Measurements from ENCODE around the gene UPP2.

Gene UPP2

DNA sequence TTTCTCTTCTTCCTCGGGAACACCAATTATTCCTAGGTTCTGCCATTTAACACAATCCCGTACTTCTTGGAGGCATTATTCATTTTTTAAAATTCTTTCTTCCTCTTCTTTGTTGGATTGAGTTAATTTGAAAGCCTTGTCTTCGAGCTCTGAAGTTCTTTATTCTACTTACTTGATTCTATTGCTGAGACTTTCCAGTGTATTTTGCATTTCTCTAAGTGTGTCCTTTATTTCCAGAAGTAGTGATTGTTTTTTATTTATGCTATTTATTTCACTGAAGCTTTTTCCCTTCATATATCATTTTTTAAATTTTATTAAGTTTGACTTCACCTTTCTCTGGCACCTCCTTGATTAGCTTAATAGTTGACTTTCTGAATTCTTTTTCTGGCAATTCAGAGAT, 13.6 kb upstream of the UPP2 start:
- Histone ChIP-seq H3K36me3 (ENCODE audit: control insufficient read depth in 1 of 2, insufficient read depth in 2 of 2, low read length in 2 of 2) (no peaks in the 10 kb centered on the region), H3K9ac (ENCODE audit: low read depth in 1 of 2, low read length in 2 of 2) (no peak overlapping the region), H3K27me3 (ENCODE audit: control insufficient read depth in 1 of 2, insufficient read depth in 2 of 2, low read length in 2 of 2) (no peaks in the 10 kb centered on the region), H3K9me3 (ENCODE audit: control insufficient read depth in 1 of 2, low read length in 2 of 2) (peaks cover 0 to 10% of the 10 kb centered on the region in 2 donors), H3K4me3 (ENCODE audit: low read depth in 1 of 2, low read length in 2 of 2) (no peak overlapping the region), H3K27ac (ENCODE audit: low read depth, low read length) (no peak overlapping the region), H3K4me1 (ENCODE audit: control insufficient read depth in 1 of 2, insufficient read depth in 2 of 2, low read length in 2 of 2) (no peaks in the 10 kb centered on the region)

DNA sequence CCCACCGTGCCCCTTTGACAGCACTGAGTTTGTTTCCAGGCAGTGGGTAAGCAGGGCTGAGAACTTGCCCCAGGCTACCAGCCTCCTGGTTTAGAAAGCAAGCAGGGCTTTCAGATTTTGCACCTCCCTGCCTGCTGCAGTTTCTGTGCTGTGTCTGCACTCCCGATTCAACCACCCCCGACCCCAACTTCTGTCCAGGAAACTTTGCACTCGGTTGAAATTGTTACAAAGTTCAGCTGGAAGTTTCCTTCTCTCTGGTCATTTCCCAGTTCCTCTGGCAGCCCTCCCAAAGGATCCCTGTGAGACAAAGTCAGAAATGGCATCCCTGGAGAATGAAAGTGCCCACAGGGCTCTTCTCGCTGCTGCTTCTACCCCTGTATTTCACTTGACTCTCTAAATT, 12.4 kb upstream of the UPP2 start:
- no peak overlapping the region for H3K4me3 ChIP-seq (ENCODE audit: low read depth in 1 of 2, low read length in 2 of 2)
- no peak overlapping the region for H3K27ac ChIP-seq (ENCODE audit: low read depth, low read length)
- H3K4me1 ChIP-seq (ENCODE audit: control insufficient read depth in 1 of 2, insufficient read depth in 2 of 2, low read length in 2 of 2), result peaks cover 2 to 4% of the 10 kb centered on the region in 2 donors
- H3K9me3 ChIP-seq (ENCODE audit: control insufficient read depth in 1 of 2, low read length in 2 of 2), result peaks cover 0 to 10% of the 10 kb centered on the region in 2 donors
- no peak overlapping the region for H3K9ac ChIP-seq (ENCODE audit: low read depth in 1 of 2, low read length in 2 of 2)
- H3K27me3 ChIP-seq (ENCODE audit: control insufficient read depth in 1 of 2, insufficient read depth in 2 of 2, low read length in 2 of 2), result no peaks in the 10 kb centered on the region
- H3K36me3 ChIP-seq (ENCODE audit: control insufficient read depth in 1 of 2, insufficient read depth in 2 of 2, low read length in 2 of 2), result no peaks in the 10 kb centered on the region

DNA sequence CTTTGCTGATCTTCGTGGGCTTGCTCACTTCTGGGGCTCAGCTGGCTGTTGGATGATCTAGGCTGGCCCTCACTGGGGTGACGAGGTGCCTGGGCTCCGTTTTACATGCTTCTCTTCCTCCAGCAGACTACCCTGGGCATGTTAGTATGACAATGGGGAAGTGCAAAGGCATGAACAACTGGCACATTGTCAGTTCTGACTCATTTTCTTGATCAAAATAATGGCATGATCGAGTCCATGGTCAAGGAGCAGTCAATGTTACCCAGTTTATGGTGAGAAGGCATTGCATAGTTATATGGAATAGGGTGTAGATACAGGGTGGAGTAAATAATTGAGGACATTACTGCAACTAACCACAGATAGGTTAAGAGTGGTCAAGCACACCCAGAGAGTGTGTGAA, 10.0 kb upstream of the UPP2 start:
- Histone ChIP-seq H3K27me3 (ENCODE audit: control insufficient read depth in 1 of 2, insufficient read depth in 2 of 2, low read length in 2 of 2) (no peaks in the 10 kb centered on the region), H3K9me3 (ENCODE audit: control insufficient read depth in 1 of 2, low read length in 2 of 2) (peaks cover 0 to 10% of the 10 kb centered on the region in 2 donors), H3K36me3 (ENCODE audit: control insufficient read depth in 1 of 2, insufficient read depth in 2 of 2, low read length in 2 of 2) (no peaks in the 10 kb centered on the region), H3K27ac (ENCODE audit: low read depth, low read length) (no peak overlapping the region), H3K9ac (ENCODE audit: low read depth in 1 of 2, low read length in 2 of 2) (no peak overlapping the region), H3K4me3 (ENCODE audit: low read depth in 1 of 2, low read length in 2 of 2) (no peak overlapping the region), H3K4me1 (ENCODE audit: control insufficient read depth in 1 of 2, insufficient read depth in 2 of 2, low read length in 2 of 2) (peaks cover 9 to 15% of the 10 kb centered on the region in 2 donors)

DNA sequence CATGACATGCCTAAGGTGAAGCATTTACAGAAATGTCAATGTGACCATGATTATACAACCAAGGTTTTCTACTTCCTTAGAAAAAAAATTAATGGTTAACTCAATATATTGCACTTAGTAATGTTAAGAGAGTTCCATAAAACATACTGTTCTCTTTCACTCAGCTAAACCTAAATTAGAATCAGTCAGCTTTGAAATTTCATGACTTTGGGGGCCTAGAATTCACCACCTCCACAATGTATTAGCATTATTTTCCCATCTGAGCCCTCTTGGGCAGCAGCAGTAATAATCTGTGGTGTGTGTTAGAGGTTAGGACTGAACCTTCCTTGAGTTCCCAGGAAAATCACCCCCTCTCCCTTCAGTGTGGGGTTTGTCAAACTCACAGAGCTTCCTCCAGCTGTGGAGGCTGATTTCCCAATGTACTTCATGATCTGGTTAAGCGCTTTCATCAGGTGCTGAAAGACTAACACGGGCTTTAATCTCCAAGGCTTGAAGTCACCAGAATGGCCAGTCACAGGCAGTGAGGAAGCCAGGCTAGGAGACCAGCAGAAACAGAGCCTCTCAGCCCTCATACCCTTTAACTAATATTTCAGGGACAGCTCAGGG, 7.1 kb upstream of the UPP2 start:
- H3K9me3 ChIP-seq (ENCODE audit: control insufficient read depth in 1 of 2, low read length in 2 of 2), result no peaks in the 10 kb centered on the region
- no peaks in the 10 kb centered on the region for H3K27me3 ChIP-seq (ENCODE audit: control insufficient read depth in 1 of 2, insufficient read depth in 2 of 2, low read length in 2 of 2)
- H3K4me1 ChIP-seq (ENCODE audit: control insufficient read depth in 1 of 2, insufficient read depth in 2 of 2, low read length in 2 of 2), result peaks cover 9 to 16% of the 10 kb centered on the region in 2 donors
- H3K27ac ChIP-seq (ENCODE audit: low read depth, low read length), result peak overlapping the region; percentile 45
- H3K9ac ChIP-seq (ENCODE audit: low read depth in 1 of 2, low read length in 2 of 2), result peak overlapping the region in 1 of 2 donors; percentile 15
- H3K36me3 ChIP-seq (ENCODE audit: control insufficient read depth in 1 of 2, insufficient read depth in 2 of 2, low read length in 2 of 2), result no peaks in the 10 kb centered on the region
- H3K4me3 ChIP-seq (ENCODE audit: low read depth in 1 of 2, low read length in 2 of 2), result peak overlapping the region in 1 of 2 donors; percentile 19

DNA sequence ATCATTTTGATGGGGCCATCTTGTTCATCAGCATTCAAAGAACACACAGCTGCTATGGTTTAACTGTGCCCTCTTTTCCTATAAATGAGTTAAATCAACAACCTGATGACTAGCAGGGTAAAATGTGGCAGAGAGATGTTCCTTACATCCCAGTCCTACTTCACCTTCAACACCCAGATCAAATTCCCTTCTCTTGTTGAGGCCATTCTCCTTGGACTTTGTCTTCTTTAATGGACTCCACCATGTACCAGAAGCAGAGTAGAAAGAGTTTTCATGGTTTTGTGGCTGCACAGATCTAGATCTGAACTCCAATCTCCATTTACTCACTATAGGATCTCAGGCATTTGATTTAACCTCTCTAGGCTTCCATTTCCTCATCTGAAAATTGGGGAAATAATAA, 6.4 kb upstream of the UPP2 start:
- peaks cover 9 to 23% of the 10 kb centered on the region in 2 donors for H3K4me1 ChIP-seq (ENCODE audit: control insufficient read depth in 1 of 2, insufficient read depth in 2 of 2, low read length in 2 of 2)
- H3K27me3 ChIP-seq (ENCODE audit: control insufficient read depth in 1 of 2, insufficient read depth in 2 of 2, low read length in 2 of 2), result no peaks in the 10 kb centered on the region
- no peaks in the 10 kb centered on the region for H3K9me3 ChIP-seq (ENCODE audit: control insufficient read depth in 1 of 2, low read length in 2 of 2)
- H3K27ac ChIP-seq (ENCODE audit: low read depth, low read length), result no peak overlapping the region
- H3K9ac ChIP-seq (ENCODE audit: low read depth in 1 of 2, low read length in 2 of 2), result no peak overlapping the region
- H3K36me3 ChIP-seq (ENCODE audit: control insufficient read depth in 1 of 2, insufficient read depth in 2 of 2, low read length in 2 of 2), result no peaks in the 10 kb centered on the region
- H3K4me3 ChIP-seq (ENCODE audit: low read depth in 1 of 2, low read length in 2 of 2), result no peak overlapping the region

DNA sequence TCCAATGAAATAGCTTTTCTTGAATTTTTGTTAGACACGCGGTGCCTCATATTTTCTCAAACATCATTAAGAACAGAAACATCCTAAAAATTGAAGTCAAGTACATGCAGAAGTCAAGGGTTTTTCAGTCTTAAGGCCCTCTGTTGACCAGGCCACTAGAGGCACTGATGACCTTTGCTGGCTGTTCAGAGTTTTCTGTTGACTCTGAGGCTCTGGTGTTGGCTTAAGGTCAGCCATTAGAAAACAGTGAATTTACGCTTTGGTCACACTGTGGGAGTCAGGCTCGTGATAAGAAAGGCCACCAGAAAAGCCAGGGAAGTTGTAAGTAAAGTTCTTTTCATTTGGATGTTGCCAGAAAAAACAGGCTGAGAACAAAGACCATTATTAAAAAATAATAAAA, 5.8 kb upstream of the UPP2 start:
- no peaks in the 10 kb centered on the region for H3K9me3 ChIP-seq (ENCODE audit: control insufficient read depth in 1 of 2, low read length in 2 of 2)
- H3K27ac ChIP-seq (ENCODE audit: low read depth, low read length), result no peak overlapping the region
- H3K4me1 ChIP-seq (ENCODE audit: control insufficient read depth in 1 of 2, insufficient read depth in 2 of 2, low read length in 2 of 2), result peaks cover 9 to 26% of the 10 kb centered on the region in 2 donors
- no peaks in the 10 kb centered on the region for H3K27me3 ChIP-seq (ENCODE audit: control insufficient read depth in 1 of 2, insufficient read depth in 2 of 2, low read length in 2 of 2)
- no peak overlapping the region for H3K9ac ChIP-seq (ENCODE audit: low read depth in 1 of 2, low read length in 2 of 2)
- no peak overlapping the region for H3K4me3 ChIP-seq (ENCODE audit: low read depth in 1 of 2, low read length in 2 of 2)
- no peaks in the 10 kb centered on the region for H3K36me3 ChIP-seq (ENCODE audit: control insufficient read depth in 1 of 2, insufficient read depth in 2 of 2, low read length in 2 of 2)

DNA sequence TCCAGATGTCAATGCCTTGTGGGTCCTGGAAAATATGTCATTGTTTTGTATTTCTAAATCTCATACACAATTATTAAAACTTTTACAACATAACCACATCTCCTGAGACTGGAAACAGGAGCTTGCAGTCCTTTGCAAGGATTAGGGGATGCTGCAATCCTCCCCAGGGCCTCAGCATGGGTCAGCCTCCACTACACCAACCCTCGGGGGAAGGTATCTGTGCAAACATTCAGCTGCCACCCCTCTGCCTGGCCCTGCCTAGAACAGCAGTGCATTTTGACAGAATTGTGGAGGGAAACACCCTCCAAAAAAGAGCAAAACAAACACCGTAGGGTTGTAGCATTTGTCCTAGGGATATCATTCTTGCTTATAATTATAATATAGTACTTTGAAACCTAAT, 4.2 kb upstream of the UPP2 start:
- H3K36me3 ChIP-seq (ENCODE audit: control insufficient read depth in 1 of 2, insufficient read depth in 2 of 2, low read length in 2 of 2), result no peaks in the 10 kb centered on the region
- H3K27ac ChIP-seq (ENCODE audit: low read depth, low read length), result no peak overlapping the region
- no peaks in the 10 kb centered on the region for H3K9me3 ChIP-seq (ENCODE audit: control insufficient read depth in 1 of 2, low read length in 2 of 2)
- no peak overlapping the region for H3K9ac ChIP-seq (ENCODE audit: low read depth in 1 of 2, low read length in 2 of 2)
- H3K4me1 ChIP-seq (ENCODE audit: control insufficient read depth in 1 of 2, insufficient read depth in 2 of 2, low read length in 2 of 2), result peaks cover 9 to 26% of the 10 kb centered on the region in 2 donors
- H3K27me3 ChIP-seq (ENCODE audit: control insufficient read depth in 1 of 2, insufficient read depth in 2 of 2, low read length in 2 of 2), result no peaks in the 10 kb centered on the region
- no peak overlapping the region for H3K4me3 ChIP-seq (ENCODE audit: low read depth in 1 of 2, low read length in 2 of 2)

DNA sequence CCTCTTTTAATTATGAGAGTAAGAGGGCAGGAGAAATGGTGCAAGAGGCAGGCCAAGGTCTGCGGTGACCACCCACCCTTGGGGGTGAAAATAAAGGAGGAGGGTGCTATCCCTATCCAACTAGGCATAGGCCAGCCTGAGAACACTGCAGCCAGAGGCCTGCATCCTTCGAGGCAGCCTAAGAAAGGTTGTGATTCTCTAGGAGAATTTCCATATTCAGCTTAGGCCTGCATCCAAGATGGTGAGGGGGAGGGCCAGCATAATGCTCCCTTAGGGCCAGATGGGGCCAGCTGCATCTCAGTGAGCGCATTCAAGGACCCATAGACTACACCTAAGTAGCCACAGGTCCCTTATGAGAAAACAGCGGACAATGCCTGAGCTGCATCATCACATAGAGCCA, 3.5 kb upstream of the UPP2 start:
- no peaks in the 10 kb centered on the region for H3K27me3 ChIP-seq (ENCODE audit: control insufficient read depth in 1 of 2, insufficient read depth in 2 of 2, low read length in 2 of 2)
- no peak overlapping the region for H3K4me3 ChIP-seq (ENCODE audit: low read depth in 1 of 2, low read length in 2 of 2)
- H3K4me1 ChIP-seq (ENCODE audit: control insufficient read depth in 1 of 2, insufficient read depth in 2 of 2, low read length in 2 of 2), result peaks cover 9 to 26% of the 10 kb centered on the region in 2 donors
- no peak overlapping the region for H3K27ac ChIP-seq (ENCODE audit: low read depth, low read length)
- H3K36me3 ChIP-seq (ENCODE audit: control insufficient read depth in 1 of 2, insufficient read depth in 2 of 2, low read length in 2 of 2), result no peaks in the 10 kb centered on the region
- H3K9me3 ChIP-seq (ENCODE audit: control insufficient read depth in 1 of 2, low read length in 2 of 2), result no peaks in the 10 kb centered on the region
- no peak overlapping the region for H3K9ac ChIP-seq (ENCODE audit: low read depth in 1 of 2, low read length in 2 of 2)

DNA sequence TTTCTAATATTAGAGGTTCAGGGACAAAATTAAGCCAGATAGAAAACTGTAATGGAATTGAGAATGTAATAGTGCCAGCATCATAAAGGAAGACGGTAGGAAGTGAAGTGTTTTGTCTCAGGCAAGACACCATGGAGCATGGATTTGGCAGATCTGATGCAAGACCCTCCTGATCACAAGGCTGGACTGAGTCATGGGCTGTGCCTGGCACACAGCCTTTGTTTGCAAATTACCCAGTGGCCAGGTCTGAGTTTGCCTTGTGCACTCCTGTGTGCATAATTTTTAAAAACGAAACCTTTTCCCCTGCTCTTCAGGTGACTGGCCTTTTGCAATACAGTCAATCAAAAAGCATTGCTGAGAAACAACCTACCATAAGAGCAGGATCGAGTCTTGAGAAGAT, 2.0 kb upstream of the UPP2 start:
- Histone ChIP-seq H3K36me3 (ENCODE audit: control insufficient read depth in 1 of 2, insufficient read depth in 2 of 2, low read length in 2 of 2) (no peaks in the 10 kb centered on the region), H3K4me3 (ENCODE audit: low read depth in 1 of 2, low read length in 2 of 2) (no peak overlapping the region), H3K27ac (ENCODE audit: low read depth, low read length) (no peak overlapping the region), H3K9ac (ENCODE audit: low read depth in 1 of 2, low read length in 2 of 2) (no peak overlapping the region), H3K9me3 (ENCODE audit: control insufficient read depth in 1 of 2, low read length in 2 of 2) (no peaks in the 10 kb centered on the region), H3K27me3 (ENCODE audit: control insufficient read depth in 1 of 2, insufficient read depth in 2 of 2, low read length in 2 of 2) (no peaks in the 10 kb centered on the region), H3K4me1 (ENCODE audit: control insufficient read depth in 1 of 2, insufficient read depth in 2 of 2, low read length in 2 of 2) (peaks cover 4 to 27% of the 10 kb centered on the region in 2 donors)

DNA sequence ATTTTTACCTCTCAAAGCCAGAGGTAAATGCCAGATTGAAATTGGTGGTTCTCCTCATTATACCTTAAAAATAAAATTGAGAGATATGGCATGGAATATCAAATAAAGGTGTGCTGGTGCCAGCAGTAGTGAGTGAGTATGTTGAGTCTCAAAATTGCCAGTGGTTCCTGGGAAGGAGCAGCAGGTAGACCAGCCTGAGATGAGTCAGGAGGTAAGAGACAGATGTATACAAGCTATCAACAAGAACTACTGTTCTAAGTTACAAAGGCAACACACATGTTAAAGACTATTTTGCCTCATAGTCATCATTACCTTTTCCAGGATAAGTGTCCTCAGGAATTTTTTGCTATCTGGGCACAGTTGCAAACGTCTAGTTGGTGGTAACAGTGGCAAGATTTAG, 1.3 kb upstream of the UPP2 start:
- H3K9me3 ChIP-seq (ENCODE audit: control insufficient read depth in 1 of 2, low read length in 2 of 2), result no peaks in the 10 kb centered on the region
- no peak overlapping the region for H3K27ac ChIP-seq (ENCODE audit: low read depth, low read length)
- no peak overlapping the region for H3K4me3 ChIP-seq (ENCODE audit: low read depth in 1 of 2, low read length in 2 of 2)
- no peaks in the 10 kb centered on the region for H3K36me3 ChIP-seq (ENCODE audit: control insufficient read depth in 1 of 2, insufficient read depth in 2 of 2, low read length in 2 of 2)
- peaks cover 0 to 20% of the 10 kb centered on the region in 2 donors for H3K4me1 ChIP-seq (ENCODE audit: control insufficient read depth in 1 of 2, insufficient read depth in 2 of 2, low read length in 2 of 2)
- no peak overlapping the region for H3K9ac ChIP-seq (ENCODE audit: low read depth in 1 of 2, low read length in 2 of 2)
- no peaks in the 10 kb centered on the region for H3K27me3 ChIP-seq (ENCODE audit: control insufficient read depth in 1 of 2, insufficient read depth in 2 of 2, low read length in 2 of 2)

DNA sequence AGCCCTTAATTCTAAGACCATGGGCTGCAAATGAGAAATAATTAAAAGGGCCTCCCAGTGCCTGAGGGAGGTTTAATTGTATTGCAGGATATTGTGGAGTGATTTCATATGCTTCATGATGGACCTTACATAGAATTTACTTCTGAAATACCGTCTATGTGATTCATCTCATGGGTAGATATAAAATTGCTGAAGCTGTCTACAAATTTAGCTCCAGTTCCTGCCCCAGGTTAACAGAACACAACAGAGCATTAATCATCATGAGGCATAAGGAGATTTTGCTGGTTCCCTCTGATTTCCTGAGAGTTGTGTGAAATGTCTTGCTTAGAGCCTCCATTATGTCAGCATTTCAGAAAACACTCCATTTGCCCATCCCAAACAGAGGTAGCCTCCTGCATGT, 770 bp downstream of the UPP2 start:
- Histone ChIP-seq H3K9ac (ENCODE audit: low read depth in 1 of 2, low read length in 2 of 2) (no peak overlapping the region), H3K4me1 (ENCODE audit: control insufficient read depth in 1 of 2, insufficient read depth in 2 of 2, low read length in 2 of 2) (peaks cover 0 to 20% of the 10 kb centered on the region in 2 donors), H3K9me3 (ENCODE audit: control insufficient read depth in 1 of 2, low read length in 2 of 2) (no peaks in the 10 kb centered on the region), H3K27me3 (ENCODE audit: control insufficient read depth in 1 of 2, insufficient read depth in 2 of 2, low read length in 2 of 2) (no peaks in the 10 kb centered on the region), H3K4me3 (ENCODE audit: low read depth in 1 of 2, low read length in 2 of 2) (no peak overlapping the region), H3K36me3 (ENCODE audit: control insufficient read depth in 1 of 2, insufficient read depth in 2 of 2, low read length in 2 of 2) (no peaks in the 10 kb centered on the region), H3K27ac (ENCODE audit: low read depth, low read length) (no peak overlapping the region)

Measured in duodenal mucosa (tissue), 2 donors.